Caco-2 (cell line): ENCODE measurements around the gene DMTF1. TPM values are rescaled to one million over a fixed set of nuclear protein-coding genes. Genes with fewer than 3 reads are reported as not detected.

ENCODE experiments used
- total RNA-seq: library from RNA; stranded (reverse); gene quantifications from 2 replicates; pipeline ENCODE4 v1.2.3, GENCODE V29; 2022

Gene DMTF1
- total RNA-seq, 1 experiment from 2014 or later = 60.9 TPM

Other genes with a start within 250 kb of the DMTF1 start
- gene ELAPOR2, start 92.8 kb upstream of the DMTF1 start, total RNA-seq = 4.6 and 5.6 TPM in 2 replicates
- 24.2 and 28.6 TPM in 2 replicates for gene TMEM243, start 67.3 kb downstream of the DMTF1 start, total RNA-seq
- 15.4 and 16.9 TPM in 2 replicates for gene CROT, start 193.2 kb downstream of the DMTF1 start, total RNA-seq